GM21423 (cell line): Measurements from ENCODE around the gene ERN2.
"Not testable (repeated sequence)": the region's sequence is repeated elsewhere in the genome, so short reads cannot be mapped to it uniquely, and the experiment has no call there.

ENCODE experiments used
- ATAC-seq: cut with Tn5 transposase; IDR thresholded peaks from one replicate; pipeline ENCODE4 v1.9.1; 2021; ENCODE audit warnings: mild to moderate bottlenecking, moderate library complexity; ENCODE audit not compliant: unreplicated experiment

ERN2 gene

DNA sequence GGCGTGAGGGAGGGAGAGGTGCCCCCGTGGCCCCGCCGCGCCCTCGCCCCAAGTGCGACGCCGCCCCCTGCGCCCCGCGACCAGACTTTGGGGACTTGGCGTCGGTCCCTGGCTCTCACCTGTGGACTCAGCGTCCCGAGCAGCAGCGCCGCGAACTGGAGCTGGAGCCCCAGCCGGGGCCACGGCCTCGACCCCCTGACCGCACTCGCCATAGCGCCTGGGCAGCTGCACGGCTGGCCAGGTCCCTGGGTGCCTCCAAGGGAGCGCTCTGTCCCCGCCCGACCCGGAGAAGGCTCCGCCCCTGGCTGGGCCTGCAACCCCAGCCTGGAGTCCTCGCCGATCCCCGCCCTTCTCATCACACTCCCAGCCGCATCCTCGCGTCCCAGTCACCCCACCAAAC, at the start of gene ERN2:
ERN2 (minus strand) TSS at position 247 of the 400 bp plus-strand sequence; CDS start at position 212, 35 bp downstream.
- no peak for ATAC-seq

DNA sequence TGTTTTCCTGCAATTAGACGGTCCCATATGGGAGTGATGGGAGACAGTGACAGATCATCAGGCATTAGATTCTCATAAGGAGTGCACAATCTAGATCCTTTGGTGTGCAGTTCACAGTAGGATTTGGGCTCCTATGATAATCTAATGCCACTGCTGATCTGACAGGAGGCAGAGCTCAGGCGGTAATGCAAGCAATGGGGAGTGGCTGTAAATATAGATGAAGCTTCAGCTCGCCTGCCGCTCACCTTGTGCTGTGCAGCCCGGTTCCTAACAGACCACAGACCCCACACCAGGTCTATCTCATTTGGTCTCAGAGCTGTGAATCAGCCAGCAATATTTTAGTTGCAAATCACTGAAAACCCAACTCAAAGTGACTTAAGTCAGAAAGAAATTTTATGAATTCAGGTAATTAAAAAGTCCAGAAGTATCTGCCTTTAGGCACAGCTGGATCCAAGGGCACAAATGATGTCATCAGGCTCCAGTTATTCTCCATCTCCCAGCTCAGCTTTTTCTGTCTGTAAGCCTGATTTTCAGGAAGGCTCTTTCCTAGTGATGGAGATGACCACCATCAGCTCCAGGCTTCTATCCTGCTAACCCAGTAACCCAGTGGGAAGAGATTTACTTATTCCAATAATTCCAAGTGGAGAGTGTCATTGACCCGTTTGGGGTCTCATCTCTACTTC, 45.1 kb upstream of the ERN2 start:
- ATAC-seq, result no peak

DNA sequence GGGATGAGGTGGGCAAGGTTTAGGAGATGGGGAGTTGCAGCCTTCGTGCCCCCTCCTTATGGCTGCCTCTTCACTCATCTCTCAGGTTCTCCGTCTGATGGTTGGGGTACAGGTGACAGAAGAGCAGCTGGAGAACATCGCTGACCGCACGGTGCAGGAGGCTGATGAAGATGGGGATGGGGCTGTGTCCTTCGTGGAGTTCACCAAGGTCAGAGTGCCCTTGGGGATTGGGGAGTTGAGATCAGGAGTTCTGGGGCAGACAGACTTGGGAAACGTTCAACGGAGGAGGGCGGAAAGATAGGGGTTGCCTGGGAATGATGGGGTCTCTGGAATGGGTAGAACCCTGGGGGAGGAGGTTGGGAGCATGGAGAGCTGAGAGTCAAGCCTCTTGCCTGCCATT, 44.1 kb upstream of the ERN2 start:
- ATAC-seq, result no peak

DNA sequence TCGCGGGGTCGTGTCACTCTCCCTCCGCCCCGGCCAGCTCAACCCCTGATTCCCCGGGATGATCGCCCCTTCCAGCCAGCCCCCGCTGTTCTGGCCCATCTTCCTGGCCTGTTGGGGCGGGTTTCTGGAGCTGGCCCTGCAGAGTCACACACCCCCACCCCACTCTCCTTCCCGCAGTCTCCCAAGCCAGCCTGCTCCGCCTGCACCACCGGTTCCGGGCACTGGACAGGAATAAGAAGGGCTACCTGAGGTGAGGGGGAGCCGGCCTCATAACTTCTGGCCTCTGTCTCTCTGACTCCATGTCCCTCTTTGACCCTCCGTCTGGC, 42.4 kb upstream of the ERN2 start:
- no peak for ATAC-seq

DNA sequence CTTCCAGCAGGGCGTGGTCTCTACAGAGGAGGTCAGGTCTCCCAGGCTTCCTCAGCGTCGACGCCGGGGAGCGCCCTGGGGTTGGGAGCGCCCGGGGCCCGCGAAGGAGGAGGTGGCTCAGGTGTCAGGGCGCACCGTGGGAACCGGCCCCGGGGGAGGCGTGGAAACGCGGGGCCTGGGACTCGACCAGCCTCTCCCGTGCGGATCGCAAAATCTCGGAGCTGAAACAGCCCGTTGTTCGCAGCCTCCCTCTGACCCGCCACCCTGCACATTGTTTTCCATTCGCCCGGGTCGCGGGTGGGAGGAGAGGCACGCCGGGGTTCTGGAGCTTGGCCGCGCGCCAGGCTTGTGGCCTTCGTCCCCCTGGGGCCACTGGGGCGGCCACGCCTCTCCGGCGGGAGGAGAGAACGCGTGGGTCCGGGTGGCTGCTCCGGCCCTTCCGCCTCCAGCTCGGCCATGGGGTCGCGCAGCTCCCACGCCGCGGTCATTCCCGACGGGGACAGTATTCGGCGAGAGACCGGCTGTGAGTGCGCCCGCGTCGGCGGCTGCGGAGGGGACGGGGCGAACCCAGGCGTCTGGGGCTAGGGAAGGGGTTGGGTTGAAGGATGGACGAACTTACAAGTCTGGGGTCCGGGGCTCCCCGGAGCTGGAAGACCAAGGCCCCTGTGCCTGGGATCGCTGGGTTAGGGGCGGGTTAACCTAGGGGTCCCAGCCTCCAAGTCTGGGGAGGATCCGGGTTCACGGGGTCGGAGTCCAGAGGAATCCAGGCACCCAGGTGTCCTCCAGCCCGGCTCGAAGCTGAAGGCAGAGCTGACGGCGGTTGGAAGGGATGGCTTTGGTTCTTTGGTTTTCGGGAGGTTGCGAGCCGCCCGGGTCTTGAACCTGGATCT, 41.8 kb upstream of the ERN2 start, which contains the start of gene CHP2:
CHP2 (plus strand) TSS at position 433 of the 890 bp plus-strand sequence; CDS start at position 457, 24 bp downstream.
- no peak for ATAC-seq

DNA sequence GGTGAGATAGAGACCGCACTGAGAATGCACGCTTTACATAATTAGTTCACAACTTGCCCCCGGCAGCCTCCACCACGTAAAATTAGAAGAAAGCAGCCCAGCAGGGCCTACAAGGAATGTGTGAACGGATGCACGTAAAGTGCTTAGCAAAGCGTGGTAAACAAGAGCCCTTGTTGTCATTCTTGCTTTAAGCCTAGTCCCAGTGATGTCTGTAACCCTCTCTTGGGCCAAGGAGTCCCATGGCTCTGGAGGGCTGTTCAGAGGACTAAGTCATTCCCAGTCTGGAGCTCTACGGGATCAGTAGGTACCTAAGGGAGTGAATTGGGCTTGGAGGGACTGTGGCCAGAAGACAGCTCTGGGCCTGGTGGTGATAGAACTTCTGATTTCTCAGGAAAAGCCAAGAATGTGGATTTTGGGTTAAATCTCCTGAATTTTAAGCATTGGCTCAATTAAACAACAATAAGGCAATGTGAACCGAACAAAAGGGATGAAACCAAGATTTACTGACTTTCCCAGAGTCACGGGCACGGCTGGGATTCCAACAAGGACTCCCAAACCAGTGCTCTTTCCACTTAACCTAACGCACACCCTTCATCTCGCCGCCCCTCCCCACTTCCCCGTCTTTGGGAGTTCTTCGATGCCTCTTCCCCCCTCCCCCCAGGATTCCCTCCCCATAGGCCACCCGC, 41.0 kb upstream of the ERN2 start:
- ATAC-seq, result no peak

DNA sequence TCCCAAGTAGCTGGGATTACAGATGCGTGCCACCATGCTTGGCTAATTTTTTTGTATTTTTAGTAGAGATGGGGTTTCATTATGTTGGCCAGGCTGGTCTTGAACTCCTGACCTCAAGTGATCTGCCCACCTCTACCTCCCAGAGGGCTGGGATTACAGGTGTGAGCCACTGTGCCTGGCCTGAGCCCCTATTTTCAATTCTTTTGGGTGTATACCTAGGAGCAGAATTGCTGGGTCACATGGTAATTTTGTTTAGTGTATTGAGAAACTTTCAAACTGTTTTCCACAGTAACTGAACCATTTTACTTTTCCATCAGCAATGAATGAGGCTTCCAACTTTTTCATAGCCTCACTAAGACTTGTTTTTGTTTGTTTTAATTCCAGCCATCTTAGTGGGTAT, 38.0 kb upstream of the ERN2 start:
- ATAC-seq, result not testable (repeated sequence)

DNA sequence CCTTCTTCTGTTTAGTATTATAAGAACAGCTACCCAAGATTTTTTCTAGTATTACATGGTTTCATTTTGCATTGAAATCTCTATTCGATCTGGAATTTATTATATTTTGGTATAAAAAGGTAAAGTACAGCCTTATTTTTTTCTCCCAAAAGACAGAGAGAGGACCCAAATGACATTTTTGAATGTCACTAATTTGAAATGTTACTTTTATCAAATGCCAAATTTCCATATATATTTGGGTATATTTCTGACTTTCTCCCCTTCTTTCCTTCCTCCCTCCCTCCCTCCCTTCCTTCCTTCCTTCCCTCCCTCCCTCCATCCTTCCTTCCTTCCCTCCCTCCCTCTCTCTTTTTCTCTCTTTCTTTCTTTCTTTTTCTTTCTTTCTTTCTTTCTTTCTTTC, 35.6 kb upstream of the ERN2 start:
- no peak for ATAC-seq

DNA sequence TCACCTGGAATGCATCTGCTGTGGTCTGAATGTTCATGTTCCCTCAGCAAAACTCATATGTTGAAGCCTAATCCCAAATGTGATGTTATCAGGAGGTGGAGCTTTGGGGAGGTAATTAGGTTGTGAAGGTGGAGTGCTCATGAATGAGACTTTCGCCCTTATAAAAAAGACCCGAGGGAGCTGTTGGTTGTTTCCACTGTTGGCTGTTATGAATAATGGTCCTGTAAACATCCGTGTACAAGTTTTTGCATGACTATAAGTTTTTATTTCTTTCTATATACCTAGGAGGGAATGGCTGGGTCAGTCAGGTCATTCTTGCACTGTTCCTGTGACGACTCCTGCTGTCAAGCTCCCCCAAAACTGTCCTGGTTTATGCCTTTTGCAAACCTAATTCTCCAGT, 32.2 kb upstream of the ERN2 start:
- ATAC-seq, result no peak

DNA sequence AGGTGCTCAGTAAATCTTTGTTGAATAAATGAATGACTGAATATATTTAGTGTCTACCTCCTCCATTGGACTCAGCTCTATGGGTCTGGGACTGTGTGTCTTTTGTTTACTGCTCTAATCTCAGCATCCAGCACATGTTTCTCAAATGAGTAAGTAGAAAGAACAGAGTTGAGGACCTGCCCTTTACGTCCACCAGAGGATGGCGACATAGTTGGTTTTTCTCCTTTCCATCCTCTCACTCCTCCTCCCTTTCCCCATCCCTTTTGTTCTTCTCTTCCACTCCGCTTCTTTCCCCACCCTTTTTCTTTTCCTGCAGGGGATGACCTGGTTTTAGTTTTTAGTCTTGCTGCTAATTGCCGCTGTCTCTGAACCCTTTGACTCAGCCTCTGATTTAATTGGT, 29.7 kb upstream of the ERN2 start:
- ATAC-seq, result no peak

DNA sequence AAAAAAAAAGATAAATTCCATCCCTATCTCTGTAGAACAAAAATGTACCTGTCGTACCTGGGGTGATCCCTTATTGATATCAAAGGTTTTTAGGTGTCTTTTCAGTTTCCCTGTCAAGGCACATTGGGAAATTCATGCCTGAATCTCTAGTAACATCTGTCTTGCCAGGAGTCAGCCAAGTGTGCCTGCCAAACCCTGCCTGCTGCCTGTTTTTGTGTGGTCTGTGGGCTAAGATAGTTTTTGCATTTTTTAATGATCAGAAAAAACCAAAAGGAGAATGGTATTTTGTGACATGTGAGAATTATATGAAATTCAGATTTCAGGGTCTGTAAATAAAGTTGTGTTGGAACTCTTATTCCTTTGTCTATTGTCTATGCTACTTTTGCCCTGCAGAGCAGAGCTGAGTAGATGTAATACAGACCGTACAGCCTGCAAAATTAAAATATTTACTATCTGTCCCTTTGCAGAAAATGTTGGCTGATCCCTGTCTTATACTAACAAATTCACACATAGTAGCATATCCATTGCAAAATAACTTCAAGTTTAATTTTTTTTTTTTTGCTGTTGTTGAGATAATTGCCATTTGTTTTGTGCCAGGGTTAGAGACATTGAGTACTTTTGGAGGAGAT, 28.8 kb upstream of the ERN2 start:
- no peak for ATAC-seq

DNA sequence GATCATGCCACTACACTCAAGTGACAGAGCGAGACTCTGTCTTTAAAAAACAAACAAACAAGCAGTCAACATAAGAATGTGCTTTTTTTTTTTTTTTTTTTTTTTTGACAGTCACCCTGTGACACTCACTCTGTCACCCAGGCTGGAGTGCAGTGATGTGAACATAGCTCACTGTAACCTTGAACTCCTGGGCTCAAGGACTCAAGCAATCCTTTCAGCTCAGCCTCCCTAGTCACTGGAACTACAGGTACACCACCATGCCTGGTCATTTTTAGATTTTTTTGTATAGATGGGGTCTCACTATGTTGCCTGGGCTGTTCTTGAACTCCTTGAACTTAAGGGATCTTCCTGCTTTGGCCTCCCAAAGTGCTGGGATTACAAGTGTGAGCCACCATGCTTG, 26.5 kb upstream of the ERN2 start:
- no peak for ATAC-seq

DNA sequence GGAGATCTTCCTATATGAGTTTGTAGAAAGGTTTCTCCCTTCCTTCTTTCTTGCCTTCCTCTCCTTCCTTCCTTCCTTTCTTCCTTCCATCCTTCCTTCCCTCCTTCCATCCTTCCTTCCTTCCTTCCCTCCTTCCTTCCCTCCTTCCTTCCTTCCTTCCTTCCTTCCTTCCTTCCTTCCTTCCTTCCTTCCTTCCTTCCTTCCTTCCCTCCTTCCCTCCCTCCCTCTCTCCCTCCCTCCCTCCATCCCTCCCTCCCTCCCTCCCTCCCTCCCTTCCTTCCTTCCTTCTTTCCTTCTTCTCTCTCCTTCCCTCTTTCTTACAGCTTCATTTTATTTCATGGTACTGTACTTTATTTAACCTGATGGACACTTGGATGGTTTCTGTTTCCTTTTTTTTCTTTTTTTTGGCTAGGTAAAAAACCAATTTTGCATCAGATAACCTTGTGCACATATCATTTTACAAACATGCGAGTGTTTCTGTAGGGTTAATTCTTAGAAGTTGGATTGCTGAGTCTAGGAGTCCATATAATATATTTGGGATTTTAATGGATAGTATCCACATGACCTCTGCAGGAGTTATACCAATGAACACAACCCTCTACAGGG, 24.5 kb upstream of the ERN2 start:
- ATAC-seq, result not testable (repeated sequence)

DNA sequence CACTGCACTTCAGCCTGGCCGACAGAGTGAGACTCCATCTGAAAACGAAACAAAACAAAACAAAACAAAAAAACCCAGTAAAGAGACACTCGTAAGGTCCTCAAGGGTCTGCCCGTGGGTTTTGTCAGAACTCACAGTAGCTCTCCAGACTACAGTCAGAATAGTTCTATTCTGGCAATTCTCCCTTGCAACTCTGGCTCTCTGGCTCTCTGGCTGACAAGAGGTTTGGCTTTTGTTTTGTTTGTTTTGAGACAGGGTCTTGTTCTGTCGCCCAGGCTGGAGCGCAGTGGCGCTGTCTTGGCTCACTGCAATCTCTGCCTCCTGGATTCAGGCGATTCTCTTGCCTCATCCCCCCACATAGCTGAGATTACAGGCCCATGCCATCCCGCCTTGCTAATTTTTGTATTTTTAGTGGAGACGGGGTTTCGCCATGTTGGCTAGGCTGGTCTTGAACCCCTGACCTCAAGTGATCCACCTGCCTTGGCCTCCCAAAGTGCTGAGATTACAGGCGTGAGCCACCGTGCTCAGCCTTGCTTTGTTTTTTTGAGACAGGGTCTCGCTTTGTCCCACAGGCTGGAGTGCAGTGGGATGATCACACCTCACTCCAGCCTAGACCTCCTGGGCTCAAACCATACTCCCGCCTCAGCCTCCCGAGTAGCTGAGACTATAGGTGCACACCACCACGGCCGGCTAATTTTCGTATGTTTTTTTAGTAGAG, 21.3 kb upstream of the ERN2 start:
- no peak for ATAC-seq

DNA sequence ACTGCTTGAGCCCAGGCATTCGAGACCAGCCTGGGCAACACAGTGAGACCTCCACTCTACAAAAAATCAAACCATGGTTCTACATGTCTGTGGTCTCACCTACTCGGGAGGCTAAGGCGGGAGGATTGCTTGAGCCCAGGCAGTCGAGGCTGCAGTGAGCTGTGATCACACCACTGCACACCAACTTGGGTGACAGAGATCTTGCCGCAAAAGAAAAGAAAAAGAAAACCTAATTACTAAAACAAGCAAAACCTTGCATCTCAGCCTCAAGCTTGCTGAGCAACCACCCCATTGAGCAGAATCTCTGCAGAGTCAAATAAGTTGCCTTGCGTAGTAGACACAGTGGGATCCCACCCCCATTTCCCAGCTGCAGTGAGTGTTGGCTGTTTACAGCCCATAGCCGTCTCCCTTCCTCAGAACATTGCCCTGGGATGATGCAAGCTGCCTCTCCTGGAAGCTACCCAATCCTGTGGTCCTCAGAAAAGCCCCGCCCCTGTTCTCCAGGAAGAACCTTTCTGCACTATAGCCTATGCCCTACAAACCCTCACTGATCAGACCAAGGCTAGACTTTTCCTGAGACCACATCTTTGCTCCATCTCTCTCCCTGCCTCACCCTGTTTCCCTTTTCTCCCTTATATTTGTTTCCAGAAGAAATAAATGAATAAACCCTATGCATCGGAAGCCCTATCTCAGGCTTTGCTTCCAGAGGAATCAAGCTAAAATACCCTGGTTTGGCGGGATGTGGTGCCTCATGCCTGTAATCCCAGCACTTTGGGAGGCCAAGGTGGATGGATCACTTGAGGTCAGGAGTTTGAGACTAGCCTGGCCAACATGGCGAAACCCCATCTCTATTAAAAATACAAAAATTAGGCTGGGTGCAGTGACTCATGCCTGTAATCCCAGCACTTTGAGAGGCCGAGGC, 16.7 kb upstream of the ERN2 start:
- ATAC-seq, result no peak

DNA sequence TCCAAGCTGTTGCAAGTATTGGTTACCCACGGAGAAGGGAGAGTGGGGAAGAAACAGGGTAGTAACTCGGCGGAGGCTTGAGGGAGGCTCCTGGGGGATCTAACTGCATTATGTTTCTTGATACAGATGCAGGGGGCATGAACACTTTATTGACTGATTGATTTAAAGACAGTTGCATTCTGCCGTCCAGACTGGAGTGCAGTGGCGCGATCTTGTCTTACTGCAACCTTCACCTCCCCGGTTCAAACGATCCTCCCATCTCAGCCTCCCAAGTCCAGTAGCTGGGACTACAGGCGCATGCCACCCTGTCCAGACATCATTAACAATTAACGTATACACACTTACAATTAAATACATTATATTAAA, 15.1 kb upstream of the ERN2 start:
- ATAC-seq, result no peak

DNA sequence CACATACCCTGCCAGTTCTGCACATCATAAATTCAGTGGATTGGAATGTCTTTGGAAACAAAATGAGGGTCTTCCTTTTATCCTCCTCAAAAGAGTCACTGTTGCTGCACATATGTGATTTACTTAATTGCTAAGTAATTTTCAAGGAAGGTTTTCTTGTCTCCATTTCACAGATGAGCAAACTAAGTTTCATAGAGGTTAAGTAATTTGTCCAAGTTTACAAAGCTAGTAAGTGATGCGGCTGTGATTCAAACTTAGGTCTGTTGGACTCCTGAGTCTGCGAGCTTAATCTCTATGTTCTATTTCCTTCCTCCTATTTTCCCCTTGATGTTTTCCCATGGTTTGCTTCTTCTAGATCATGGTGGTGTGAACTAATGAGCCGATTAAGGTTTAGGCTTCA, 13.7 kb upstream of the ERN2 start:
- ATAC-seq, result no peak

DNA sequence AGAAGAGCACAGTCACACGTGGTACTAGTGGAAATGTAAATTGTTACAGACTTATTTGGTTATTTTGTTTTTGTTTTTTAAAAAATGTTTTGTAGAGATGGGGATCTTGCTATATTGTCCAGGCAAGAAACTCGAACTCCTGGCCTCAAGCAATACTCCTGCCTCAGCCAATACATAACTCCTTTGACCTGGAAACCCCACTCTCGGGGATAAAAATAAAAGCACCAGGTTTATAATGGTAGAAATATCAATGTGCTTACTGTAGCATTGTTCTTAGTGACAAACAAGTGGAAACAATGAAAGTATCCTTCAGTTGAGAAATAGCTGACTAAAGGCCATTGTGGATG, 11.7 kb upstream of the ERN2 start:
- no peak for ATAC-seq

DNA sequence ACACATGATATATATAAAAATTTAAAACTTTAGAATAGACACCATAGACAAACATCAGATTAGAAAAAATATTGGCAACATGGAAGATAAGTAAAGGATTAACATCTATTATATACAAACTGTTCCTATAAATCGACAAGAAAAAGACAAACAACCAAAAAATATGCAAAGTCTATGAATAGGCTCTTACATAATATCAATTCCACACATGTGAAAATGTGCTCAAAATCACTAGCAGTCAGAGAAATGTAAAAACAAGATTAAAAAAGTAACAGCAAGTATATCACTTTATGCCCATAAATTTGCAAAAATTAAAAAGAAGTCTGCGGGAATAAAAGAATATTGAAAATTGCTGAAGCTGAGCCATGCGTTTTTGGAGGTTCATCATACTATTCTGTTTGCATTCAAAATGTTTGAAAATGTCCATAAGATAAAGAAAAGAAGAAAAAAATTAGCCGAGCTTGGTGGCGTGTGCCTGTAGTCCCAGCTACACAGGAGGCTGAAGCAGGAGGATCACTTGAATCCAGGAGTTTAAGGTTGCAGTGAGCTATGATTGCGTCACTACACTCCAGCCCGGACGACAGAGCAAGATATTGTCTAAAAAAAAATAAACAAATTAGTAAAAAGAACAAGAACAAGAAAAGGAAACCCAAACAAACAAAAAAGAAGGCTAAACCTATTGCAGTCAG, 11.2 kb upstream of the ERN2 start:
- no peak for ATAC-seq
